Activated naive CD8-positive, alpha-beta T cell treated with anti-CD3 and anti-CD28 coated beads, Interleukin-2, amount 50 U/mL, for 16 hours (primary cell): ENCODE data around the gene TGFBR3.
"Not testable (repeated sequence)": the region's sequence is repeated elsewhere in the genome, so short reads cannot be mapped to it uniquely, and the experiment has no call there.

Experiments used
- DNase-seq: peaks from one replicate; pipeline ENCODE4 v3.0.0-alpha.2; 2020; ENCODE audit warnings: low read depth, low spot score

Gene TGFBR3

DNA sequence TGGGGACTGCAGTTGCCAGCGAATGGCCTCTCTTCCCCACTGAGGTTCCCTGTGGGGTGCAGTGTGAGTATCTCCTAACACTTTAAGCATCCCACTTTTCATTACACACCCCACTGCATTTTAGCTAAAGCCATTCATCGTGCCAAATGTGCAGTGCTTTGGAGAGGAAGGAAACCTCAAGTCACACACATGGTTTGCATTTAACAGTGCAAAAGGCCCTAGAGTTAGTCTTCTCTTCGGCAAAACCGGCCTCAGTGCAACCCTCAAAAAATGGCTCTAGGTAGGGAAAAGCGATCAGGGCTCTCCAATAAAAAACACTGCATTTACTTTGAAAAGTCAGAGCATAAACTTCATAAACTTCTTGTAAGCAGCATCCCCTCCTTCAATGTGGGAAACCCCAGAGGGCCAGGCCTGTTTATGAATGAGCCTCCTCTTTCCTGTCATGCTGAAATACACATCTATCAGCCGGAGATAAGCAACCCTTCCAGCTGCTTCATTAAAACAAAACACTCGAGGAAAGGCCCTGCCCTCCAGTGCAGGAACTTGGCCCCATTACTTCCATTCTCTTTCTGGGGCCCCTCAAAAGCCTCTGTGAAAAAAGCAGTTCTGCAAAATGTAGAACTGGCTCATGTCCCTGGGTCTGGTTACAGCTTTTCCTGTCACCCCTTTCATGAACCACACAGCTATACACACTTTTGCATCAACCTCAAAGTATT, 201.3 kb downstream of the TGFBR3 start:
- DNase-seq, result no peak

DNA sequence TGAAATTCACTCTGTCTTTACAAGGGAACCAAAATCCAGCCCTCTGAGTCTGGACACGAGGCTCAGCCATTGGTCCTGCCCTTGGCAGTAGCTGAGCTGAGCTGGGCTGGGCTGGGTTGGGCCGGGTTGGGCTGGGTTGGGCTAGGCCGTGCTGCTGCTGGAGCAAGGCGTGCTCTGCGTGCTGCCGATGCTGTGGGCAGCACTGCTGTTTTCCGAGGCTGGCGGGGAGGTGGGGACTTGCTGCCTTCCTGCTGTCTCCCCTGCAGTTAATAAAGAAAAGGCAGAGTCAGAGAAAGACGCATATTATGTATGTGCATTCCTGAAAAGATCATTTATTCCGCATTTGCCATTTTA, 202.4 kb downstream of the TGFBR3 start:
- no peak for DNase-seq

DNA sequence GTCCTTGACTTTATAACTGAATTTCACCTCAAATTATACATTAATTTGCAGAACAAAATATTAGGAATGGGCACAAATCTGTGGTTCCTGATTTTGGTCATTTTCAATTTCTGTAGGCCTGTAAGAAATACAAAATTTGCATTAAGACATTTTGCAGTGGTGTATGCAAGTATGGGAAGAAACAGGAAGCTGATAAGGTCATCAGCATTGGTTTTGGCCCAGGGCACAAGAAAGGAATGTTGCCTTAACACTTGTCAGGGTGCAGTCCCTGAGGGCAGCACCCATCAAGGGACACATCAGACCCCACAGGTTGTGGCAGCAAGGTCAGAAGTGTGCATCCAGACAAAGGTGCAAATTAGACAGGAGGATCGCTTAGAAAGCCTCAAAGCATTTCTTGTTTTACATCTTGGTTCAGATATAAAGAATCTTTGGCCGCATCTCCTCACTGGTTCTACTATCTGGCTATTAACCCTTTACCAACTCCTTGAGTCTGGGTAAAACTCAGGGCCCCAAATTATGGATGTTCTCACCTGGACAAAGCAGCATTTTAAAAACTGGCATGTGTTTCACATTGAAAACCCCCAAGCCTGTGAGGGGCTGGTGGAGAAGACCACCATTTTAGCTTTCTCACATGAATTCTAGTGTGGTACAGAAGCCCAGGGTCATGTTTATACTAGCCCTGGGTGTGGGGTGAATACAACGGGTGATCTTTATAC, 202.9 kb downstream of the TGFBR3 start:
- DNase-seq, result no peak

DNA sequence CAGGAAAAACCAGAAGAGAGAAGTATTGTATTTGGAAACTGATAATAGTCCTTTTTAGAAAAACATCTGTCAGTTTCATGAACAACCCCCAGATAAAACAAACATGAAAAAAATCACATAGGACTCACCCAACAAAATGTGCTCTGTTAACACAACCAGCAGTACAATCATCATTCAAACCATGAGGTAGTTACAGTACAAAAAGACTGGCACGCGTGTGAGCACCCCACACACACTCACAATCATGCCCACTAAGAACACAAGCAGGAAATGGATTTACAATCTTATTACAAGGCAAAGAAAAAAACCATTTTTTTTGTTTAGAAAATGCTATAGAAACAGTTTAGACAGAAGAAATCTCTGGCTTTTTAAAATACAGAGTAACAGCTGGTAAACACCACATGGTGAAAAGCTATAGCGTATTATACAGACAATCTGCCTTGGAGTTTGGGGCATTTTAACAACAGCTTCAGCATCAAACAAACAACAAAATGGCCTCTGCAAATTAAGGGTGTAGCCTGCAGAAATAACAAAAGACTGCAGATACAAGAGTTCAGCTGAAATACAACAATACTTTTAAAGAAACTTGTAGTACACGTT, 205.3 kb downstream of the TGFBR3 start:
- DNase-seq, result no peak

DNA sequence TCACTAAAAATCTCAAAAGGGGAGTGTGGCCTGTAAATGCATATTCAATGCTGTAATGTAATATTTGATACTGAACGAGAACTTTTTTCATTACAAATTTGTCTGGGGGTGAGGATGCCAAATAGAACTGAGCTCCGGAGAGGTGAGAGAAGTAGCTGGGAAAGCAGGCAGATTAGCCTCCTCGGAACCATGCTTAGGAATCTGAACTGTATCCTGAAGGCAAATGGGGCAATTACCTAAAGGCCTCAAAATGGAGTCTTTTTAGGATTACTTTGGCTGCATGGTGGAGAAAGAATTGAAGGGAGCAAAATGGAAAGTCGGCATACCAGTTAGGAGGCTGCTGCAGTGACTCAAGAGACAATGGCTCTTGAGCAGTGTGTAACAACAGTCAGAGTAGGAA, 206.5 kb downstream of the TGFBR3 start:
- no peak for DNase-seq

DNA sequence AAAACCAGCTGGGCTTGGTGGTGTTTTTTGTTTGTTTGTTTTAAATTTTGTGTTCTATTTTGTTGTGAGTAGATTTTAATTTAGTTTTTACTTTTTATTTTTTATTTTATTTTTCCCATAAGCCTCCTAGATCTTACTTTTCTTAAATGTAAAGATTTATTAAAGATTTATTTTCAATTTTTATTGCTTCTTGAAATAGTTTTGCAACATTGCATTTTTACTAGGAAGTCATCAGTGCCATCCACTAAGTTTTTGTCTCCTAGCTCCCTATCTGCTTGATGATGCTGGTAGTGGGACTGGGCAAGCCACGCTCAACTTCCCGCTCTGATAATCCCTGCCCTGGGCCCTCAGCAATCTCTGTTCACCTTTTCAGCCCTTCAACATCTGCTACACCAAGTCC, 209.9 kb downstream of the TGFBR3 start:
- DNase-seq, result no peak

DNA sequence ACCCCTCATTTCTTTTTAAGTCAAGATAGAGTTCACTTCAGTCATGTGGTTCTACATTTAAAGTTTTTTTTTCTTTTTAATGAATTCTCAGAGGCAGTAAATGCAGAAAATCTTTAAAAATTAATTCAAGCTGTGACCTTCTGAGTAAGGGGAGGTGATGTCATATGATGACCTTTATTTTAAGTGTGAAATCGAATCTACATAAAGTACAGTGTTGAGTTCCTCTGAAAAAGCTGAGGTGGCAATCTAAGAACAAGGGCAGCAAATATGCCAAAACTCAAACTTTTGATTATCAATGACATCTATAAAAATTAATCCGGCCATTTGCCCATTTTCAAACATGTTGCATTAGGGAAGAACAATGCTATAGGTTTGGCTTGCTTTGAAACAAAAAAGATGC, 211.8 kb downstream of the TGFBR3 start:
- no peak for DNase-seq

DNA sequence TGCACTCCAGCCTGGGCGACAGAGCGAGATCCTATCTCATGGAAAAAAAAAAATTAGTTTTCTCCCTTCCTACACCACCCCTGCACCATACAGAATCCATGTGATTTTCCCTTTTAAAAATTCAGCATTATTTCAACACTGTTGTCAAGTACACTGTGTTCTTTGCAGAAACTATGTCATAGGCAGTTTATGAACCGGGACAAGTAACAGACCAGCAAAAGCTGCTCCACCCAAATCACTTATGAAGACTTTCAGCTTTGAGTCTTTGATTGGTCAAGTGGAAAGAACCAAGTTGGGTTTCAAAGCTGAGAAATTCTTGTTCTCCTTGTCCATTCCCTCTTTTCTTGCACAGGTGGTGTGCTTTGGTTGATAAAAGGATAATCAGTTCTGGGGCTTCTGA, 212.3 kb downstream of the TGFBR3 start:
- DNase-seq, result no peak

DNA sequence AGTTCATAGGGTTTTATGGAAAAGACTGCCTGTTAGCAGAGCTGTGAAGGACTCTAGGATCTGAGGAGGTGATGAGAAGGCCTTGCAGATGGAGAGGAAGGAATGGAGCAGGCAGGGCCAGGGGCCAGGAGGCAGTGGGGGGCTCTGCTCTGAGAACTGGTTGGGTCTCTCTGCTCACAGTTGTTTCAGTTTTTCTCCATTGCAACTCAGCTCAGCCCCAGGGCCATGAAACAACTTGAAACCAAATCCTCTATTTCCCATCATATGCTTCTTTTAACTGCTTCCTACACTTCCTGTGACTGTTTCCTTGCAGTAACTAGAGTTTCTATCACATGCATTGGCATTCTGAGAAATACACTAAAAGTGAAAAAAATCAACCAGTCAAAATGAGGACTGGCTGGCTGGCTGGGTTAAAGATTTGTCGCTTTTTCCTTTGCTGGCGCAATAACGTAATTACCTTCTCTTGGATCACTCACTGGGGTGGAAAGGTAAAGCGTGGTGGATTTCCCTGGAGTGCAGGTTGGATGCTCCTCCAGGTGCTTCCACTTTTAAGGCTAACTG, 213.3 kb downstream of the TGFBR3 start:
- no peak for DNase-seq

DNA sequence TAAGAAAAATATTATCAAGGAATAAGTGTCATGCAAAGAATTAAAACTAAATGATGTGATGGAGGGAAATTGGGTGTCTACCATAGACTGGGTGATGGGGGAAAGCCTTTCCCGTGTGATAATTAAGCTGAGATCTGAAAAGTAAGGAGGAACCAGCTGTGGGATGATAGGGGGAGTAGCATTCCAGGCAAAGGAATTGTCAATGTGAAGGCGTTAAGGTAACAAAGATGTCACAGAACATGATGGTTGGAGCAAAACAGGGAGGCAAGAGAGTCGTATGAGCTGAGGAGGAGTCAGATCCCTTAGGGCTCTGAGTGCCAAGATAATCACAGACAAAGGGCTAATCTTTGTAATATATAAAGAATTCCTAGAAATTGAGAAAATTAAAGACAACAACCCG, 215.2 kb downstream of the TGFBR3 start:
- DNase-seq, result no peak

DNA sequence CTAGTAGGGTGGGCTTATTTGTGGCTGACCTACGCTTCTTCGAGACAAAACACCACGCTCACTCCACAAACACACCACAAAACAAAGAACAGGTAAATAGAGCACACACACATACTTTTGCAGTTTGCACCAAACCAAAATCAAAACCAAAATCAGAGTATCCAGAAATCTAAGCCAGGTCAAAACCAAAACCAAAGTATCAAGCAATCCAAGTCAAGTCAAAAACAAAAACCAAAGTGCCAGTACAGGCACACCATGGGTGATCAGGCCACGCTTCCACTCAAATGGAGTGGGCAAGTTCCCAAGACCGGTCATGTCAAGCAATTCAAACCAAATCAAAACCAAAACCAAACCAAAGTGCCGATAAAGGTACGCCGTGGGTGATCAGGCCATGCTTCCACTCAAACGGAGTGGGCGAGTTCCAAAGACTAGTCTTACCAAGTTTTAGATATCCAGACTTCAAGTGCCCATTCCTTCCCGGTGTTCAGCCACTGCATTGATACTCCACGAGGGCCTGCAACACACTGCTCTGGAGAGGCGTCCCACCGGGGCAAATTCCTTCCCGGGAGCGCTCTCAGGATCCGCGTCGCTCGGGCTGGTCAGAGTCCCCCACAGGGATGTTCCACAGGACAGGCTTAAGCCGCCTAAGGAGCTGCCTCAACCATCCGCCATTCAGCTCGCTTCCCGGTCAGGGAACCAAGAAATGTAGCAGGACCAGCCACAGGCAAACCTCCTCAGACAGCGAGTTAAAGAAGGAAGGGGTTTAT, 216.2 kb downstream of the TGFBR3 start:
- no peak for DNase-seq

DNA sequence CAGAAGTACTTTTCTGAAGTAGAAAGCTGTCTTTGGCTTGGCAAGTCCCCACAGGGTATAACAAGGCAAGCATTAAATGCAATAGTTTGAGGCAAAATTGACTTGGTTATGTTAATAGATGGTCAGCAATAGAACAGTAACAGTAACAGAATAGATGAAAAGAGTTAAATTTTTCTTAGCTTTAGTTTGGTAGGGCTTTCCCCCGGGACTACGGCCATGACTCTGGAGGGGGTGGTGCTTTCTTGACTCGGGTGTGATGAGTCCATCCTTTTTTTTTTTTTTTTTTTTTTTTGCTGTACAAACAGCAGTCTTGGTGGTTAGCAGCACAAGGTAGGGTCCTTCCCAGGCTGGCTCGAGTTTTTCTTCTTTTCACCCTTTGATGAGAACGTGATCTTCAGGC, 219.3 kb downstream of the TGFBR3 start:
- DNase-seq, result not testable (repeated sequence)

DNA sequence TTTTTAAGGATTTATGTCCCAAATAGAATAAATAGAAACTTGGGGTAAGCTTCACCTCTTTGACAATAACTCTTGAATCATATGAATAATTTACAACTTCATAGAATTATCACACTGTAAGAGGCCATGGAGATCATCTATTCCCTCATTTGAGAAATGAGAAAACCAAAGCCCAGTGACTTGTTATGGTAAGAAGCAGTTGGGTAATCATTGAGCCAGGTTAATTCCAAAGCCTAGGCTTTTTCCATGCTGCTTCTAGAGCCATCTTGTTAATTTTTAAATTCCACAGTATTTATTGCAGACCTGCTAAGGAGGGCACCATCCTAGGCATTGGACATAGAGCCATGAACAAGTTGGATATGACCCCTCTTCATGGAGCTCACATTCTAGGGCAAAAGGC, 224.8 kb downstream of the TGFBR3 start:
- DNase-seq, result no peak

DNA sequence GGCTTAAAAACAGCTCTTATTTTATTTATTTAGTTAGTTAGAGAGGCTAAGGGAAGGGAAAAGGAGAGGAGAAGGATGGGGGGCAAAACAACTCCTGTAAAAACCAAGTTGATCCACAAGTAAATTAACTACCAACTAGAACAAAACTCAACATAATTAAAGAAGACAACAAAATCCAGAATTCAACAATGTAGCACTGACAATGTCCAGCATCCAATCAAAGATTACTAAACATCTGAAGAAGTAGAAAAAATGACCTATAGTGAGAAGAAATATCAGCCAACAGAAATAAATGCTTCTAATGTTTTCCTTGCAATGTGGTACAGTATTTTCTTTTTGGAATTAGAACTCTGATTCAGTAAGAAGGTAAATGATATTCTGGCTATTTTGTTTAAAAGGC, 225.2 kb downstream of the TGFBR3 start:
- no peak for DNase-seq

DNA sequence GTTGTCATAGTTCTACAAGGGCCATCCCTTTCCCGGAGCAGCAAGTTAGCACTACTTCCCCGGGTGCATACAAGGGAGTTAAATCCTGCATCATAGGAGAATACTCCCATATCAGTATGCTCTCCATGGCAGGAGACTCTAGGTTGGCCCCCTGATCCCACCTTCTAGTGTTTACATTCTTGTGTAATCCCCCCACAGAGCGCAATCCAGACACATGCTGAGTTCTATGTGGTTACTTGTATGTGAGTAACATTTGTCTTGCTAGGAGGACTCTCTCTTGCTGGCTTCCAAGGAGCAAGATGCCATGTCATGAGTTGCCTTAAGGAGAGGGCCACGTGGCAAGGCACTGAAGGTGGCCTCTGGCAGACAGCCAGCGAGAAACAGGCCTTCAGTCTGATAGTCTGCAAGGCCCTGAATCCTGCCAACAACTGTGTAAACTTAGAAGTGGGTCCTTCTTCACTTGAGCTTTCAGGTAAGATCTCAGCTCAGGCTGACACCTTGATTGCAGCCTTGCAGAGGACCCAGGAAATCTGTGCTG, 230.0 kb downstream of the TGFBR3 start:
- no peak for DNase-seq

DNA sequence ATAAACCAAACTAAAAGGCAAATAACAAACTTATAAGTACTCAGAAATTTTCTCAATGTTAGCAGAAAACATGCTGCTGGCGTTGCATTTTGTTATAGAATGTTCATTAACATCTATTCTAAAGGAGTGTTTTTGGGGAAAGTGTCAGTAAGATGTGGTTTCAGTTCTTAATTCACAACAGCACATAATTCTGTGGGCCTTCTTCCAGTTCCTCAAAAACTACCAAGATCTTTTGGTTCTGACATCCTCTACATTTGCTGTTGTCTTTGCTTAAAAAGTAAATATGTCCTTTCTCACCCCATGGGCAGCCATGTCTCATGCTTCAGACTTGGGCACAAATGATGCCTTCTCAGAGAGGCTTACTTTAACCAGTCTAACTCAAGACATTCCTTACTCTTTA, 232.8 kb downstream of the TGFBR3 start:
- DNase-seq, result no peak

DNA sequence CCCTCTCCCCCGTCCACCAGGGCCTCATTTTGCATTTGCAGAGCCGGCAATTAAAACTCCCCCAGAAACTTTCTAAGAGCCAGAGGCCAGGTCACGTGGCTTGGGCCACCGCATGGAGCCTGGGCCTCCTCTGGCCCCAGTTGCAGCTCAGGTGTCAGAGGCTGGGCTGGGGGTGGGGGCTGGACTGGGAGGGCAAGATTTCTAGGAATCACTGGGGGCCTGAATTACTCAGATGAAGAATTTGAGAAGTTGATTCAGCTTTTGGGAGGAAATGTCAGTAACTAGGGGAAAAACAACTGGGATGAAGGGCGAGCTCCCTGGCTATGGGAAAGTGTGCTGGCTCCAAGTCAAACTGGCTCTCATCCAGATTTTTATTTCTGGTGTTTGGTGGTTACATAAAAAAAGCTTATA, 234.3 kb downstream of the TGFBR3 start:
- no peak for DNase-seq

DNA sequence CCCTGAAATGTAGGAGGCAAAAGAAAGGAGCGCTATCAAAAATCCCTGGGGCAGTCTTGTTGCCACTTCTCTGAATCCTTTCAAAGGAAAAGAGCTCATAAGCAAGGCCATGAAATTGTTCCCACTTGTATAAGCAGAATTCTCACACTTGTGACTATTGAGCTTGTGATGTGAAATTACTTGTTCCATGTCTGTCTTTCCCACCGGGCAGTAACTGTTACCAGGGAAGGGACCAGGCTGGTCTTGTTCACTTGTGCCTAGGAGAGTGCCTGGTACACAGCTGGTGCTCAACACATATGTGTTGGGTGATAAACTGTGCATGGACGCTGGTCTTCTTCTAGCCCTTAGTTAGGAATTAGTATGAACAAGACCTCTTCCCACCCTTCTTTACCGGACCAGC, 234.7 kb downstream of the TGFBR3 start:
- no peak for DNase-seq

DNA sequence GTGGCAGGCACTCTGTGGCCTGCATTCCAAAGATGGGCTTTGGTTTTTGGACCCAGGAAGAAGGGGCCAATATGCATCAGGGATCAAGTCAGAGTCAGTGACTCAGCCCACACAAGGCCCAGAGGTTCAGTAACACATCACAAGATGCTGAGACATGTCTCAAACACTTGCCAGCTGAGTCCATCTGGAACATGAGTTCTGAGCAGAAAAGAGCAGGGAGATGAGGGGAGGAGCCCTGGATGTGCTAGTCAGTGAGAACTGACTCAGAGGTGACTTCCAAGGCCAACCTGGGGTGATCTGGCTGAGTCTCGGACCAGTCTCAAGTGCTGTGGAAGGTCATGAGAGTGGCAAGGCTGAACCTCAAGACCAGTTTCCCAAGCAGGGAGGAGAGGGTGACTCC, 235.2 kb downstream of the TGFBR3 start:
- no peak for DNase-seq

DNA sequence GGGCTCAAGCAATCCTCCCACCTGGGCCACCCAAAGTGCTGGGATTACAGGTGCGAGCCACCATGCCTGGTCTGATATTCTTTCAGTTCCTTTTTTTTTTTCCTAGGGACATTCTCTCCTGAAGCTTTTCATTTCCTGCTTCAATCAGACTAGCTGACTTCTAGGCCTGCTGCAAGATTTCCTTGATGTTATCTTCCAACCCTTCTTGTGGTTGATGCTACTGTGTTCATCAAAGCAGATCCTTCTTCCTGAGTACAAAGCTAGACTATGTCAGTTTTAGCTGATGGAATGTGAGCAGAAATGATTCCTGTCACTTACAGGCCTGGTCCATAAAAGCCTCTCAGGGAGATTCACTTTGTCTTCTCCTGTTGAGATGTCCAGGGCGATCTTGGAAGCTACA, 238.9 kb downstream of the TGFBR3 start:
- DNase-seq, result no peak

DNA sequence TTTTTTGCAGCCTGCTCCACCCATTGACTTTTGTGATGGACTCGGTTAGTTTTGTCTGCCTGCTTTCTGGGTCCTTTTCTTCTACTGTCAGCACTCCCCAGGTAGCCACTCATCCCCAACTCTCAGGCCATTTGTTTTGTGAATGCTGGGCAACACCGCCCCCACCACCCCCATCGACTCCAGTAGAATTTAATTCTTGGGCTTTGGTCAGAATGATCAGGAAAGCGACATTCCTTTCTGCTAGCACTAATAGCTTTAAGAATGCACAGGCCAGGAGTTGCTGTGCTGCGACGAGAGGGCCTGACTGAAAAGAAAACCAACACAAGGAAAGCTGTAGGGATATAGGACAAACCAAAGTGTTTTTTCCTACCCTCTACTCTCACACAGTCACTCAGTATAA, 240.9 kb downstream of the TGFBR3 start:
- no peak for DNase-seq

DNA sequence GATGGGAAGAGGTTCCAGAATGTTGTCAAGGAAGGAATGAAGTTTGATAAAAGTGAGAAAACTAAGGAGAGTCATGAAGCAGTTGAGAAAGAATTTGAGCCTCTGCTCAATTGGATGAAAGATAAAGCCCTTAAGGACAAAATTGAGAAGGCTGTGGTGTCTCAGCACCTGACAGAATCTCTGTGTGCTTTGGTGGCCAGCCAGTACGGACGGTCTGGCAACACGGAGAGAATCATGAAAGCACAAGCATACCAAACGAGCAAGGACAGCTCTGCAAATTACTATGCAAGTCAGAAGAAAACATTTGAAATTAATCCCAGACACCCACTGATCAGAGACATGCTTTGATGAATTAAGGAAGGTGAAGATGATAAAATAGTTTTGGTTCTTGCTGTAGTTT, 242.5 kb downstream of the TGFBR3 start:
- DNase-seq, result no peak
